ENCODE results near the gene ZBTB49.

ZBTB49 gene

GRCh38 chr4:4368809-4369580 is 78.9 kb downstream of the ZBTB49 start:
- no peak for TF ChIP-seq CTCF (IDR thresholded peaks at IDR 0.05)
